HG03469 (cell line): ENCODE data around the gene HSPB6.

Experiments used
- ATAC-seq: cut with Tn5 transposase; IDR thresholded peaks from one replicate; pipeline ENCODE4 v1.9.1; 2021; ENCODE audit warnings: mild to moderate bottlenecking, moderate library complexity, moderate number of reproducible peaks; ENCODE audit not compliant: unreplicated experiment

HSPB6 gene

GRCh38 chr19:35767288-35768081, 10.7 kb upstream of the HSPB6 start:
- ATAC-seq, result no peak

- no peak for ATAC-seq
Measured at GRCh38 chr19:35766571-35767104, 9.8 kb upstream of the HSPB6 start.

- ATAC-seq, result no peak
Measured at GRCh38 chr19:35764432-35765315, 7.8 kb upstream of the HSPB6 start.

- no peak for ATAC-seq
Measured at GRCh38 chr19:35760711-35761349, 4.0 kb upstream of the HSPB6 start.

- no peak for ATAC-seq
Measured at GRCh38 chr19:35759697-35760096, 2.9 kb upstream of the HSPB6 start.

GRCh38 chr19:35757749-35758608, 1.1 kb upstream of the HSPB6 start, which contains the start of gene PROSER3:
Gene PROSER3, plus strand, starts transcription at chr19:35758176. Its CDS starts 40 bp downstream, at chr19:35758216.
- peak; percentile 92 for ATAC-seq

- ATAC-seq, result no peak
Measured at GRCh38 chr19:35757231-35757748, 461 bp upstream of the HSPB6 start.

GRCh38 chr19:35755550-35756376, 1.1 kb downstream of the HSPB6 start:
- no peak for ATAC-seq

GRCh38 chr19:35755131-35755549, 1.7 kb downstream of the HSPB6 start:
- no peak for ATAC-seq

- no peak for ATAC-seq
Measured at GRCh38 chr19:35754370-35755130, 2.3 kb downstream of the HSPB6 start.

- ATAC-seq, result no peak
Measured at GRCh38 chr19:35753634-35754369, 3.0 kb downstream of the HSPB6 start.

GRCh38 chr19:35752746-35753350, 4.0 kb downstream of the HSPB6 start:
- no peak for ATAC-seq

GRCh38 chr19:35751839-35752745, 4.7 kb downstream of the HSPB6 start:
- ATAC-seq, result no peak

GRCh38 chr19:35750167-35750566, 6.7 kb downstream of the HSPB6 start:
- no peak for ATAC-seq

GRCh38 chr19:35748106-35749020, 8.5 kb downstream of the HSPB6 start, which contains the start of gene LIN37:
Gene LIN37, plus strand, starts transcription at chr19:35748576. Its CDS starts 149 bp downstream, at chr19:35748725.
- ATAC-seq, result peak; percentile 66
